Adipocyte (in vitro differentiated cells): ENCODE results near the gene SLC45A3.

Source experiments
- DNase-seq: peaks from one replicate; pipeline ENCODE4 v3.0.0-alpha.2; 2015; ENCODE audit warnings: low read depth
- H3K27me3 ChIP-seq: replicated peaks from 2 replicates; pipeline ENCODE4 v1.7.0; 2013; ENCODE audit warnings: mild to moderate bottlenecking, low read length, moderate library complexity; ENCODE audit not compliant: control insufficient read depth, insufficient read depth
- H3K36me3 ChIP-seq: 2 replicates; pipeline ENCODE4 v1.7.0; 2013; ENCODE audit warnings: low read length, mild to moderate bottlenecking, moderate library complexity; ENCODE audit not compliant: control insufficient read depth, insufficient read depth, severe bottlenecking
- H3K4me1 ChIP-seq: 2 replicates; pipeline ENCODE4 v1.7.0; 2013; ENCODE audit warnings: mild to moderate bottlenecking, low read length, moderate library complexity; ENCODE audit not compliant: control insufficient read depth, insufficient read depth
- H3K4me3 ChIP-seq: 2 replicates; pipeline ENCODE4 v1.7.0; 2013; ENCODE audit warnings: mild to moderate bottlenecking, low read length, moderate library complexity
- H3K9ac ChIP-seq: 2 replicates; pipeline ENCODE4 v1.7.0; 2013; ENCODE audit warnings: mild to moderate bottlenecking, low read length, moderate library complexity
- H3K9me3 ChIP-seq: 2 replicates; pipeline ENCODE4 v1.7.0; 2013; ENCODE audit warnings: mild to moderate bottlenecking, low read length, moderate library complexity; ENCODE audit not compliant: control insufficient read depth

Gene SLC45A3

DNA sequence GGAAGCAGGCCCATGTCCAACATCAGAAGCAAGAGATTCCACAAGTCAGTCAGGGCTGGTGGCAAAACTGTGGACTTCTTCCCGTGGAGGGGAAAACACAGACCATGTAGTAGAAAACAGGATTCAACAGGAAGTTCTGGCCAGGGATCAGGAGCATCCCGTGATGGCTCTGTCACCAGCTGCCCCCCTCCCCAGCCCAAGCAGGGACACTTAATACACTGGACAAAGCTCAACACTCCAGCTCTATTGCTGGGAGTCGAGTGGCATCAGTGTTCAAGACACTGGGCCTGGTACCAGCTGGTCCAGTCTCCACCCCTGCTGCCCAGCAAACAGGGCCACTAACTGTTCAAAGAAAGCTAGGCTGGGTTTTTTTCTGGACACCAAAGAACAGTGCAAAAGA is 3.7 kb downstream of the SLC45A3 start:
- no peaks in the 10 kb centered on the region for H3K9me3 ChIP-seq
- H3K27me3 ChIP-seq, result no peaks in the 10 kb centered on the region
- no peaks in the 10 kb centered on the region for H3K36me3 ChIP-seq
- H3K4me3 ChIP-seq, result no peak overlapping the region
- H3K9ac ChIP-seq, result no peak overlapping the region
- H3K4me1 ChIP-seq, result peaks cover 16% of the 10 kb centered on the region
- no peak for DNase-seq

DNA sequence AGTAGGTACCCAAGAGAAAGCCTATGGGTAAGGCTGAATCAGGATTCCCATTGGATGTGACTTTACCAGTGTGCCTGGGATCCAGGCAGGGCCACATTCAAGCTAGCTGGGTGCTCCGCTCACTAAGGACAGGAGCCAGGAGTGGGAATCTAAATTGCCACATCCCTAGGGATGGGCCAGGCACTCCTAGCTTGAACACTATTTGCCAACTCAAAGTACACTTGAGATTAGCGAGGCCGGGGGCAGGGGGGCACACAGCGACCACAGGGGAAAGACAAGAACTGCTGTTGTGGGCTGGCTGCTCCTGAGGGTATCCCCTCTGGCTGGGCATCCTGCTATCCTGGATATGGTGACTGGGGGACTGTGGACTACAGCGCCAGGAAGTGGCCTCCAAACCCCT is 4.3 kb downstream of the SLC45A3 start:
- Histone ChIP-seq H3K4me3 (no peak overlapping the region), H3K4me1 (peaks cover 16% of the 10 kb centered on the region), H3K9ac (no peak overlapping the region), H3K36me3 (no peaks in the 10 kb centered on the region), H3K27me3 (no peaks in the 10 kb centered on the region), H3K9me3 (no peaks in the 10 kb centered on the region)
- DNase-seq, result no peak

DNA sequence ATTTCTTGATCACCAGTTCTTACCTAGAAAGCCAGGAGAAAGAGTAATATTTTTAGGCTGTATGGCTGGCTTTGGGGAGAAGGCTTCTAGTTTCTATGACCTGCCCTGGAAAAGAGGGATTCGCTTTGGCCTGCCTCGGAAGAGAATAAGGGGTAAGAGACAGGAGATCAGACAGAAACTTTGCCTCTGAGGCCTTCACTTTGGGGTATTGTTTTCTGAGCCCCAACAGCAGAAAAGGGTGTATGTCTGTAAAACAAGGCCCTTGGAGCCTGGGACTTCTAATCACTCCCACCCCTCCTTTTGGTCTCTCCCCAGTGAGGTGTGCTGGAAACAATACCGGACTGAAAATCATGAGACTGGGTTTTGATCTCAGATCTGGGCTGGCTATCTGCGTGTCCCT is 5.1 kb downstream of the SLC45A3 start:
- Histone ChIP-seq H3K9ac (no peak overlapping the region), H3K36me3 (no peaks in the 10 kb centered on the region), H3K27me3 (no peaks in the 10 kb centered on the region), H3K4me1 (peaks cover 16% of the 10 kb centered on the region), H3K9me3 (no peaks in the 10 kb centered on the region), H3K4me3 (no peak overlapping the region)
- DNase-seq, result no peak

DNA sequence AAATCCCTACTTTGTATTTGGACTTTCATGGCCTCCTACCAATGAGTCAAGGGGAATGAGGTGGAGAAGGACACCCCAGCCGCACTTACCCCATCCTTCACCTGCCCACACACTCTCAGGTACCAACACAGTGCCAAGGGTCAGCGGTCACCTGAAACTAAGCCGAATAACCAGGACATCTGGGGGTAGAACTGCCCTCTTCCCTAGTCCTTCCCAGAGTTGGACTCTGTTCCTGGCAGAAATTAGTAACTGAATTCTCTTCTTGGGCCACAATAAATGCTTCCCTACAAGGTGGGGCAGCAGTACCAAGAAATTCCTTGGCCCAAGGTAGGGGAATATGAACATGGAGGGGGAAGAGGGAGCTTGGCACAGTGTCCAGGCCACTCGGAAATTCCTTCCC is 7.3 kb downstream of the SLC45A3 start:
- Histone ChIP-seq H3K9me3 (no peaks in the 10 kb centered on the region), H3K27me3 (peaks cover 8% of the 10 kb centered on the region), H3K9ac (no peak overlapping the region), H3K36me3 (no peaks in the 10 kb centered on the region), H3K4me1 (no peaks in the 10 kb centered on the region), H3K4me3 (no peak overlapping the region)
- no peak for DNase-seq

DNA sequence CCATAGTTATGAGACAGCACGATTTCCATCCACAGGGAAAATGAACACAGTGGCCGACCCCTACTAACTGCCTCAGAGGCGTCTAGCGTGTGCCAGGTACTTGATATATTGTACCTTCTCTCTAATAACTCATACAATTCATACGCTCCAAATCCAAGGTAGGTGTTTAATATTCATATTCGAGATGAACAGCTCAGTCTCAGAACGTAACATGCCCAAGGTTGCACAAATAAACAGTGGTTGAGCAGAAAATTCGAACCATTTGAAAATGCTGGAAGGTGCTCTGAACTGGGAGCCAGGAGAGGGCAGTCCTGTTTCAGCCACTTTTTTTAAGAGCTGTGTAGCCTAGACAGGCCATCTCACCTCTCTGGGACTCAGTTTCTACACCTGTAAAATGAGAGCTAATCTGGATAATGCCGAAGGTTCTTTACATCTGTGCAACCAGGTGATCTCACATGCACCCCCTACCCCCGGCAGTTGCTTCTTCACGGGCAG is 7.9 kb downstream of the SLC45A3 start:
- no peaks in the 10 kb centered on the region for H3K4me1 ChIP-seq

DNA sequence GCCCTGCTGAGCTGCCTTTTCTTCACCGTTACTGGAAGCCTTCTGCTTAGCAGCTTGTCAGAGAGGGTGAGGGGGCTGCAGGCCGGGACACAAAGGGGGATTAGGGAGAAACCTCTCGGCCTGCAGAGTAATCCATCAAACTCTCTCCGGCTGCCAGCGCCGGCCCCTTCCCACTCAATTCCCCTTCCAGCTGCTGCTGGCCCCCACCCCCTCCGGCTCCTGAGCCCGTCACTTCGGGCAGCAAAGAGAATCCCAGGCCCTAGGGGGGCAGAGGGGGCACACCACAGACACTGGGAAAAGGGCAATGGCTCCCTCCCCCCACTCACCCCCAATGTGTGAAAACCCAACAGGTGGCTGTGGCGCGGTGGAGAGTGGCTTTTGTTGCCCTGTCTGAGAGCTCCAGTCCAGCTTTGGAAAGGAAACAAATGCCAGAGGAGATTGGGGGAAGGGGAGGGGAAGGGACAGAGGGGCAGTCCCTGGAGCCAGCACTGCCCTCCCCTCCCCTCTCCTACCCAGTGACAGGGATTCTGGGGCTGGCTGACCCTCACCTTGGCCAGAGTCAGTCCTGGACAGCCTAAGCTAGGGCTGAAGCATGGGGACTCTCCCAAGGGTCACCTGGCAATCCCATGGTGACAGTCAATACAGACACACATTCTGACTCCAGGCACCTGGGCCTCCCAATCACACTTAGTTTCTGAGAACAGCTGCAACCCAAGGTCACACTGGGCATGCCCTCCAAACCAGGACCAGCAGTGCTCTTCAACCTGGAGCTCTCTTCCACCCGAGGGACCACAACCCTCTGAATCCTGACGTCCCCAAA is 9.5 kb downstream of the SLC45A3 start:
- H3K27me3 ChIP-seq, result peaks cover 9% of the 10 kb centered on the region
- H3K36me3 ChIP-seq, result no peaks in the 10 kb centered on the region
- DNase-seq, result no peak
- H3K4me3 ChIP-seq, result no peak overlapping the region
- no peak overlapping the region for H3K9ac ChIP-seq
- H3K4me1 ChIP-seq, result no peaks in the 10 kb centered on the region
- H3K9me3 ChIP-seq, result no peaks in the 10 kb centered on the region

More for the DNA sequence above, 7.9 kb downstream of the SLC45A3 start:
- H3K36me3 ChIP-seq, result no peaks in the 10 kb centered on the region
- no peak for DNase-seq
- H3K4me3 ChIP-seq, result no peak overlapping the region
- H3K27me3 ChIP-seq, result peaks cover 9% of the 10 kb centered on the region
- no peaks in the 10 kb centered on the region for H3K9me3 ChIP-seq
- H3K9ac ChIP-seq, result no peak overlapping the region

DNA sequence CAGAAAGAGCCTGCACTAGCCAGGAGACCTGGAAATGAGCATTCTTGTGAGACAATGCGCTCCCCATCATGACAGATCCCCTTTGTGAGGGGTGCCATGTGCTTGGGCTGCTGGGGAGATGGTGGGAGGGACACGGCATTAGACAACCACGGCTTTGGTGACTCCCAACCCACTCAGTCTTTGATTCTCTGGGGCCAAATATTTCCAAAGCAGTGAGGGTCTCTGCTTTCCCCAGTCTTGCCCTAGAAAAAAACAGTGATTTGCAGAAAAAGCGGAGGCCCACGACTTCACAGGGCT is 10.2 kb downstream of the SLC45A3 start:
- H3K27me3 ChIP-seq, result peaks cover 9% of the 10 kb centered on the region
- DNase-seq, result no peak

DNA sequence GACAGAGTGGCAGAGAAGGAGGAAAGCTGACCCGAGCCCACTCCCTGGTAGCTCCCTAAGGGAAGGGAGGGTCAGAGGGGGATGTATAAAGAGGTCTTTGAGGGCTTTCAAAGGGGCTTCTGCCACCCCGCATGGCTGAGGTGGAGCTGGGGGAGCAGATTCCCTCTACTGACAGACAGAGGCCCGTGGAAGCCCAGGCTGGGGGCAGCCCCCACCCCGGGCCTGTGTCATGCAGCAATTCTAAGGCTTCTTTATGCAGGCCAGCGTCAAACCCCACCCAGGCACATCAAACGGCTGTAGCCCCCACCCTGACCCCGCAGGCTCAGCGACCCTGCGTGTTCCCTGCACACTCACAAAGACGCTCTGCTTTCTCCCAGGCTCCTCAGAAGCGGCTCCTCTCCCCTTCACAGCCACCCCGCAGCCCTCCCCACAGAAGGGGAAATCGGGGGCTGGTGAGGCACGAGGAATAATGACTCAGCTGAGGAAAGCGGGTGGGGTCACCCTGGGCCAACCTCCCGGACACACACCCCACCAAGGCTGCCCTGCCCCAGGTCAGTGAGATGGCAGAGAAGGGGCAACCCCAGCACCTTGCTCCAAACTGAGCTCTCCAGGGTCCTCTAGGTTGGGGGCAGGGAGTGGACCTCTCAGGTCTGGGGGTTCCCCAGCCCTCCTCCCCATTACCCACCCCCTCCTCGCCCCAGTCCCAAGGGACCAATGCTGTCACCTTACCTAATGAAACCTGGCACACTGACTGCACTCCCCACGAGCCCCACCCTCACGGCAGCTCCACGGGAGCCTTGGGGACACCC is 10.8 kb downstream of the SLC45A3 start:
- Histone ChIP-seq H3K4me1 (no peaks in the 10 kb centered on the region), H3K9ac (no peak overlapping the region), H3K27me3 (peaks cover 9% of the 10 kb centered on the region), H3K9me3 (no peaks in the 10 kb centered on the region), H3K4me3 (no peak overlapping the region), H3K36me3 (no peaks in the 10 kb centered on the region)
- DNase-seq, result no peak

More for the DNA sequence above, 10.2 kb downstream of the SLC45A3 start:
- no peaks in the 10 kb centered on the region for H3K36me3 ChIP-seq
- H3K4me3 ChIP-seq, result no peak overlapping the region
- no peak overlapping the region for H3K9ac ChIP-seq
- no peaks in the 10 kb centered on the region for H3K4me1 ChIP-seq
- no peaks in the 10 kb centered on the region for H3K9me3 ChIP-seq

DNA sequence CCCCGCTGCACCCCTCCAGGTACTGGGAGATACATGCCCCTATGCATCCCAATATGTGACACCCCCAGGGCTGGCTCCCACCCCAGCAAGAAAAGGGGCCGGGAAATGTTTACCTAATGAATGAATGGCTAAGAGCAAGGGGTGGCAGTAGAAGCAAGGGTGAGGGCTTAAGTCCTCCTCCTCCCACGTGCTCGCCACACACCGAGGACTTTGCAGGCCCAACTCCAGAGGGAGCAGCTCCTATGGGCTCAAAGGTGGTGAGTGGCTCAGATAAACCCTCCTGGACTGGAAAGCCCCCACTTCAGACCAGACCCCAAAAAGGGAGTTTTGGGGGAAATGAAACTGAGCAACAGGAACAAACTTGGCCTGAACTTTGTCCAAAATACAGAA is 11.4 kb downstream of the SLC45A3 start:
- no peaks in the 10 kb centered on the region for H3K9me3 ChIP-seq
- H3K9ac ChIP-seq, result no peak overlapping the region
- DNase-seq, result no peak
- no peaks in the 10 kb centered on the region for H3K4me1 ChIP-seq
- no peak overlapping the region for H3K4me3 ChIP-seq
- peaks cover 9% of the 10 kb centered on the region for H3K27me3 ChIP-seq
- H3K36me3 ChIP-seq, result no peaks in the 10 kb centered on the region

DNA sequence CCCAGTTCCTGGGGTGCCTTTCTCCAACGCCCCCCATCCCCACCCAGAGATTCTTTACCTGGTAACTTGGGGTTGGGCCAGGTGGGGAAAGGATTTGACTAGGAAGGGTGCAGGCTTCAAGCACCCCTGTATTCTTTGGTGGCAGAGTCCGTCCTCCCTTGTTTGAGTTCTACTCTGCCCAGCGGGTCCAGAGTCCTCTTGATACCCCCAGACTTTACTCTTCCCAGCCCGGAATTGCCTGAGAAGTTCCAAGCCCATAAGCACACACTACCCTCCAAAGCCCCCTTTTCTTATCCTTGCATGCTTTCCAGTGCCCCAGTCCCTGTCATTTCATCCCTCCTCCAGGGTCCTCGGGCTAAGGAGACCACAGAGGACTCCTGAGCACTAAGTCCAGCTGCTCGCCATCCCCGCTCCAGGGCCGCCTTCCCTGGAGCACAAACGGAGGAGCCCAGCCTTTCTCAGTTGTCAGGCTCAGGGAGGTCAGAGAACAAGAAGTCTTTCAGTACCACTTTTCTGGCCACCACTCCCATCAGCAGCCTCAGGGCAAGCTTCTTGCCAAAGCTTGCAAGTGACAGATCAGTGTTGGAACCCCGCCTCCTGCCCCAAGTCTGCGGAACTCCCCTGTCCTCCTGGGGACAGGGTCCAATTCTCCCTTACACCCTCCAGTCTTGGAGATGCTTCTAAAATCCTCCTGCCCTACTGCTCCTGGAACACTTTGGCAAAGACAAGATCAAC is 12.2 kb downstream of the SLC45A3 start:
- H3K4me3 ChIP-seq, result no peak overlapping the region
- no peaks in the 10 kb centered on the region for H3K4me1 ChIP-seq
- no peaks in the 10 kb centered on the region for H3K9me3 ChIP-seq
- no peak for DNase-seq
- H3K9ac ChIP-seq, result no peak overlapping the region
- H3K27me3 ChIP-seq, result peaks cover 9% of the 10 kb centered on the region
- no peaks in the 10 kb centered on the region for H3K36me3 ChIP-seq
